ENCODE results near the gene KMT2D. TPM values are rescaled to one million over a fixed set of nuclear protein-coding genes. Genes with fewer than 3 reads are reported as not detected.
A peak's percentile ranks its signal among the peaks of the same experiment; 100 is the strongest.

Gene KMT2D
- total RNA-seq, 4 donors from 2014 or later = 88.1 to 121 (median 104) TPM

DNA sequence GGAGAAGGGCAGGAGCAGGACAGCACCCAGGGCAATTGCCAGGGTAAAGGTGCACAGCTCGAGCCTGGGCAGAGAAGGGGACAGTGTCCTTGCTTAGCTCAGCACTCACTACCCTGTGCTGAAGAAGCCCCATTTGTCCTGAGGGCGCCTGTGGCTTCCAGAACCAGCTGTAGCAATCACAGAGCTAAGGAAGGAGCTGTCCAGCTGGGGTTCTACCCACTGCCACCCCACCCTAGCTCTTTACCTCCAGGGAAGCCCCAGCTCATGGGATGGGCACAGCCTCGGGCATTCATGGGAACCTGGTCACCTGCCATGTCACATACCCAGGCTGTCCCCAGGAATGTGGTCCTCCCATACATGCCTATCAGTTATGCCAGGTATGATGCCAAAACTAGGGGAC is 44.2 kb upstream of the KMT2D start:
- DNase-seq (ENCODE audit: low spot score in 2 of 2) = no peak
- peaks cover 66% of the 10 kb centered on the region for H3K36me3 ChIP-seq
- H3K4me3 ChIP-seq = no peak overlapping the region
- H3K27me3 ChIP-seq = no peaks in the 10 kb centered on the region
- peaks cover 51% of the 10 kb centered on the region for H3K4me1 ChIP-seq
- no peak overlapping the region for H3K27ac ChIP-seq
- WGBS = no CpG with 5 or more reads among the region's 3 CpGs
- TF ChIP-seq POLR2A (IDR thresholded peaks at IDR 0.05) (no peak), EP300 (IDR thresholded peaks at IDR 0.05) (no peak), POLR2AphosphoS5 (IDR thresholded peaks at IDR 0.05) (no peak)
- TF ChIP-seq, protein P1, sequence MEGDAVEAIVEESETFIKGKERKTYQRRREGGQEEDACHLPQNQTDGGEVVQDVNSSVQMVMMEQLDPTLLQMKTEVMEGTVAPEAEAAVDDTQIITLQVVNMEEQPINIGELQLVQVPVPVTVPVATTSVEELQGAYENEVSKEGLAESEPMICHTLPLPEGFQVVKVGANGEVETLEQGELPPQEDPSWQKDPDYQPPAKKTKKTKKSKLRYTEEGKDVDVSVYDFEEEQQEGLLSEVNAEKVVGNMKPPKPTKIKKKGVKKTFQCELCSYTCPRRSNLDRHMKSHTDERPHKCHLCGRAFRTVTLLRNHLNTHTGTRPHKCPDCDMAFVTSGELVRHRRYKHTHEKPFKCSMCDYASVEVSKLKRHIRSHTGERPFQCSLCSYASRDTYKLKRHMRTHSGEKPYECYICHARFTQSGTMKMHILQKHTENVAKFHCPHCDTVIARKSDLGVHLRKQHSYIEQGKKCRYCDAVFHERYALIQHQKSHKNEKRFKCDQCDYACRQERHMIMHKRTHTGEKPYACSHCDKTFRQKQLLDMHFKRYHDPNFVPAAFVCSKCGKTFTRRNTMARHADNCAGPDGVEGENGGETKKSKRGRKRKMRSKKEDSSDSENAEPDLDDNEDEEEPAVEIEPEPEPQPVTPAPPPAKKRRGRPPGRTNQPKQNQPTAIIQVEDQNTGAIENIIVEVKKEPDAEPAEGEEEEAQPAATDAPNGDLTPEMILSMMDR (IDR thresholded peaks at IDR 0.05) = no peak
- no peaks in the 10 kb centered on the region for H3K9me3 ChIP-seq

DNA sequence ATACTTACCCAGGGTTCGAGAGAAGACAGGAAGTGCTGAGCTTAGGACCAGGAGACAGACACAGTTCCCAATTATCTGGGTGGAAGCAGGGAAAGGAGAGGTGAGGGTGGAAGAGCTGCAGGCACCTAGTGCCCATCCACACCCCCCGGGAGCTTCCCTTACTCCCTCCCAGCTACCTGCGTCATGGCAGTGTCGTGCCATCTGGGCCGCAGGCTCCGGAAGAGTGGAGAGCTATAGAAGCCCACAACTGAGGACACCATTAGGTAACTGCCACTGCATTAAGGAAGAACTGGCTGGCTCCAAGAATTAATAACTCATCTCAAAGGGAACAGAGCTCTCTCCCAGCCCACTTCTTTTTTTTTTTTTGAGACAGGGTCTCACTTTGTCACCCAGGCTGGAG is 39.8 kb upstream of the KMT2D start:
- H3K4me3 ChIP-seq = no peak overlapping the region
- peaks cover 11% of the 10 kb centered on the region for H3K4me1 ChIP-seq
- TF ChIP-seq POLR2AphosphoS5 (IDR thresholded peaks at IDR 0.05) = no peak
- TF ChIP-seq, protein P1 (IDR thresholded peaks at IDR 0.05) = no peak
- no peak for TF ChIP-seq POLR2A (IDR thresholded peaks at IDR 0.05)
- TF ChIP-seq EP300 (IDR thresholded peaks at IDR 0.05) = no peak
- no peaks in the 10 kb centered on the region for H3K9me3 ChIP-seq
- WGBS = 94% methylated on average over 6 of the region's 6 CpGs
- H3K27ac ChIP-seq = no peak overlapping the region
- peaks cover 85% of the 10 kb centered on the region for H3K36me3 ChIP-seq
- no peaks in the 10 kb centered on the region for H3K27me3 ChIP-seq
- DNase-seq (ENCODE audit: low spot score in 2 of 2) = no peak

DNA sequence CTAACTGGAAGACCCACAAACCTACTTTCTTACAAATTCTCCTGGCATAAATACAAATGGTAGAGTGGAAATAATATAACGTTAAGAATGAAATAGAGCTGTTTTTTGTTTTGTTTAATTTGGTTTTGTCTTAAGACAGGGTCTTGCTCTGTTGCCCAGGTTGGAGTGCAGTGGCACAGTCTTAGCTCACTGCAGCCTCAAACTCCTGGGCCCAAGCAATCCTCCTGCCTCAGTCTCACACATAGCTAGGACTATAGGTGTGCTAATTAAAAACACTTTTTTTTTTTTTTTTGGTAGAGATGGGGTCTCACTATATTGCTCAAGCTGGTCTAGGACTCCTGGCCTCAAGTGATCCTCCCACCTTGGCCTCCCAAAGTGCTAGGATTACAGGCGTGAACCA is 38.1 kb upstream of the KMT2D start:
- Histone ChIP-seq H3K4me1 (peaks cover 13% of the 10 kb centered on the region), H3K9me3 (no peaks in the 10 kb centered on the region), H3K27ac (no peak overlapping the region), H3K27me3 (peaks cover 13% of the 10 kb centered on the region), H3K36me3 (peaks cover 69% of the 10 kb centered on the region), H3K4me3 (no peak overlapping the region)
- no peak for DNase-seq (ENCODE audit: low spot score in 2 of 2)
- WGBS = 88% methylated on average over 2 of the region's 2 CpGs
- TF ChIP-seq POLR2A (IDR thresholded peaks at IDR 0.05) (no peak), EP300 (IDR thresholded peaks at IDR 0.05) (no peak), POLR2AphosphoS5 (IDR thresholded peaks at IDR 0.05) (no peak)
- TF ChIP-seq, protein P1 (IDR thresholded peaks at IDR 0.05) = no peak

DNA sequence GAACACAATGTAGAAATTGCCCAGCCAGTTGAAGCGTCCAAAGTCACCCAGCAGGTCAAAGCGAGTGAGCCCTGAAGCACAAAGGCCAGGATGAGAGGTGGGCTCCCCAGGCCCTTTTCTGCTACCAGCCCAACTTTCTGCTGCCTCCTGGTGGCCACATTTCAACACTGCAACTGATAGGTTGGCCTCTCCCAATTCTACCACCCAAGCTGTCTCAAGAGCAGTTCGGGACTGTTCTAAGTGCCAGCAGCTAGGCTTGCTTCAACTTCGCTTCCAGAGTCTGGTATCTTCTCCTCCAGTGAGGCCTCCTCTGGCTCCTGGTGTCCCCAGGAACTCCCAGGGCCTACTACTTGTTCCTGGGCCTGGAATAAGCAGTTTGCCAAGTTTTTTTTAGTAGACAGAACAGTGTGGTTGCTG is 37.4 kb upstream of the KMT2D start:
- WGBS = 67% methylated on average over 4 of the region's 4 CpGs
- no peak overlapping the region for H3K27ac ChIP-seq
- peaks cover 62% of the 10 kb centered on the region for H3K36me3 ChIP-seq

DNA sequence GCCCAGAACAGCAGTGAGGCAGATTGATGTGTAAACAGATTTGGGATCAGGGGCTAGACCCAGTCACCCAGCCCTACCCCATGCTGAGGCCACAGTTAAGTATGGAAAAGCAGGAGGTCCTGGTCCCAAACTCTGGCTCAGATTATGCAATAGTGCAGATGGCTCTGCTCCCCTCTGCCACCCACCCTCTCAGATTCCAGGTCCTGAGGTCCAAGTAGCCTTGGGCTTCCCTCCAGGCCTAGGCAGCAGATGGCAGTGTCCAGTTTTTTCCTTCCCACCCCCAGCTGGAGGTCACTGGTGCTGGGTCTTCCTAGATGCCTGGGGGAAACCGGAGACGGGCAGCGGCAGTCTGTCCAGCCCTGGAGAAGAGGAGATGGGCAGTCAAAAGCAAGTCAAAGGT is 36.8 kb upstream of the KMT2D start:
- no peak for TF ChIP-seq POLR2AphosphoS5 (IDR thresholded peaks at IDR 0.05)
- no peak for TF ChIP-seq POLR2A (IDR thresholded peaks at IDR 0.05)
- TF ChIP-seq, protein P1 (IDR thresholded peaks at IDR 0.05) = no peak
- TF ChIP-seq EP300 (IDR thresholded peaks at IDR 0.05) = no peak

More for the DNA sequence above, 37.4 kb upstream of the KMT2D start:
- H3K9me3 ChIP-seq = no peaks in the 10 kb centered on the region
- TF ChIP-seq POLR2A (IDR thresholded peaks at IDR 0.05) = no peak
- TF ChIP-seq POLR2AphosphoS5 (IDR thresholded peaks at IDR 0.05) = no peak
- no peak for TF ChIP-seq EP300 (IDR thresholded peaks at IDR 0.05)
- TF ChIP-seq, protein P1 (IDR thresholded peaks at IDR 0.05) = peak; percentile 51 to 77
- H3K4me3 ChIP-seq = no peak overlapping the region
- peaks cover 20% of the 10 kb centered on the region for H3K4me1 ChIP-seq
- DNase-seq (ENCODE audit: low spot score in 2 of 2) = no peak
- peaks cover 20% of the 10 kb centered on the region for H3K27me3 ChIP-seq

More for the DNA sequence above, 36.8 kb upstream of the KMT2D start:
- DNase-seq (ENCODE audit: low spot score in 2 of 2) = no peak
- H3K27ac ChIP-seq = no peak overlapping the region
- H3K4me3 ChIP-seq = no peak overlapping the region
- H3K27me3 ChIP-seq = peaks cover 26% of the 10 kb centered on the region
- peaks cover 55% of the 10 kb centered on the region for H3K36me3 ChIP-seq
- peaks cover 23% of the 10 kb centered on the region for H3K4me1 ChIP-seq
- WGBS = 97% methylated on average over 3 of the region's 3 CpGs
- no peaks in the 10 kb centered on the region for H3K9me3 ChIP-seq
